NT2/D1 (cell line): ENCODE measurements around the gene ZNF341.

Source experiments
- SUZ12 ChIP-seq: IDR thresholded peaks from 2 replicates; pipeline ENCODE4 v1.6.1; 2011; ENCODE audit not compliant: insufficient read length, insufficient read depth; ENCODE audit errors: extremely low read depth
- YY1 ChIP-seq: IDR thresholded peaks from 2 replicates; pipeline ENCODE4 v1.6.1; 2011; ENCODE audit not compliant: insufficient read length, insufficient read depth
- ZNF274 ChIP-seq: IDR thresholded peaks from 2 replicates; pipeline ENCODE4 v1.6.1; 2011; ENCODE audit warnings: mild to moderate bottlenecking, low read depth, low read length

DNA sequence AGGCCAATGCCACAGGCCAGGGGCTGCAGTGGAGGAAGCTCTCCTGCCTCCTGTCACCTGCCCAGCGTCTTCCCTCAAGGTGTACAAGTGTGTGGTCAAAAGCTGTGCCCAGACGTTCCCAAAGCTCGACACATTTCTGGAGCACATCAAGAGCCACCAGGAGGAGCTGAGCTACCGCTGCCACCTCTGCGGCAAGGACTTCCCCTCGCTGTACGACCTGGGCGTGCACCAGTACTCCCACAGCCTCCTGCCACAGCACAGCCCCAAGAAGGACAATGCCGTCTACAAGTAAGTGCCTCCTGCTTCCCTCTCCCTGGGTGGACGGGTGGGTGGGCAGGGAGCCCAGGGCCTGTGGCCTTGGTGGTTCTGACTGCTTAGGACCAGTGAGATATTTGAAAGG, 38.2 kb downstream of the ZNF341 start:
- TF ChIP-seq YY1 (no peak), SUZ12 (no peak), ZNF274 (no peak)
